GM10248 (cell line): Measurements from ENCODE around the gene RCVRN.
"Not testable (repeated sequence)": the region's sequence is repeated elsewhere in the genome, so short reads cannot be mapped to it uniquely, and the experiment has no call there.

Experiments used
- CTCF ChIA-PET: fragments of 300-600 bp; sonication (Branson Sonifier 250); formaldehyde crosslinking; extraction: SDS; loops from one replicate; lab custom pipeline; 2021; ENCODE audit warnings: antibody characterized with exemption; lab: Yijun Ruan, JAX
- POLR2A ChIA-PET: fragments of 350-650 bp; sonication (Branson Sonifier 250); formaldehyde crosslinking; extraction: SDS; loops from one replicate; lab custom pipeline; 2020; ENCODE audit warnings: antibody characterized with exemption; lab: Yijun Ruan, JAX
- DNase-seq: peaks from one replicate; pipeline ENCODE4 v3.0.0; 2012; ENCODE audit errors: extremely low spot score
- CTCF ChIP-seq: IDR thresholded peaks from 2 replicates; pipeline ENCODE4 v1.5.1; 2012; ENCODE audit warnings: mild to moderate bottlenecking, low read depth; ENCODE audit errors: extremely low read depth, missing control alignments, control extremely low read depth

Gene RCVRN

DNA sequence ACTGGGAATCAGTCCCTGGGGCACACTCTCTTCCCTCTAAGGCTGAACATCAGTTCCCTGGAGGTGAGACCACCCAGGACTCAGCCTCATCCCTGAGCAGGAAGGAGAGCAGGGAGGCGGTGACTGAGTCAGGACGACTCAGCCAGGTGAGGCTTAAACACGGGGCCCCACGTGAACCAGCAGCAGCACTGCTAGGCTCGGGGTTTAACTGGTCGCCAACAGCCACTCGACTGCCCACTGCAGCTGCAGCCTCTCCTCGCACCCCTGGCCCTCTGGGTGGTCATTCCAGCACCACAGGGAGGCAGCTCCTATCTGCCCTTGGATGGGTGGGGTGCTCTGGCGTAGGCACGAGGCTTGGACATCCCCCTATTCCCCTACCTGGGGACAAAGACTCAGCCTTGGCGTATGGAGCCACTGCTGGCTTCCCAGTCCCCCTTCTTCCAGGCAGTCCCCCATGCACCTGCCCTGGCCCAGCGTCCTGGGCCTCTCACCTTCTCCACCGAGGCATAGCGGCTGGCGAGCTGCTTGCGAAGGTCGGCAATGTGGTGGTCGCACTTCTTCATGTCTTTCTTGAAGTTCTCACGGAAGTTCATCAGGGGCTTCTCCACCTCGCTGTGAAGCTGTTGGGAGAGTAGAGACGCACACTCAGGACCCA is 21.2 kb upstream of the RCVRN start:
- CTCF ChIA-PET = interaction anchor here (1.0 to 3.7 kb wide), 10 partner anchors 8 to 690 kb away, joined by 3 to 28 read pairs (median 5); no protein-coding TSS in a partner anchor
- TF ChIP-seq CTCF = no peak
- no peak for DNase-seq

GRCh38 chr17:9925457-9925856 is 20.4 kb upstream of the RCVRN start:
- POLR2A ChIA-PET = no interaction called here
- CTCF ChIA-PET = interaction anchor here (0.6 to 3.7 kb wide), 30 partner anchors 9 to 707 kb away, joined by 3 to 36 read pairs (median 4); no protein-coding TSS in a partner anchor
- no peak for DNase-seq
- no peak for TF ChIP-seq CTCF

More for the DNA sequence above, 21.2 kb upstream of the RCVRN start:
- POLR2A ChIA-PET = no interaction called here

DNA sequence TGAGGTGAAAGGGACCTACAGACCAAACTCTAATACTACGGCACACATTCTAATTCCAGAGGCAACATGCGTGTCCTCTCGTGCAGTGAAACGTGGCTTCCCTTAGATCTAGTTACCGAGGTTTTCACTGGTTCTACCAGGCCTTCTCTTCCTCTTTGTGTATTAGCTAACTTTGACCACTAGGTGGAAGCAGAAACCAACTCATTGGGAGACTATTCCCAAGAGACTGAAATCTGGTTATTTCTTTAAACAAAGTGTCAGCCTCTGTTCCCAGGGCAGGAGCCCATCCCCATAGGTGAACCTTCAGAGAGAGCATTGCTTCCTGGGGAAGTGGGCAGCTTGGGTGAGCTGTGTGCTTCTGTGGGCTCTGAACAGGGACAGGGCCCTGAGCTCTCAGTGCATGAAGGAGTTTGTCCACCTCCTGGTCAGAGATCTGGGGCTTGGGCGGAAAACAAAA is 19.7 kb upstream of the RCVRN start:
- DNase-seq = peak; percentile 76
- peak; percentile 66 for TF ChIP-seq CTCF
- ChIA-PET CTCF (interaction anchor here (0.6 to 3.7 kb wide), 37 partner anchors 9 to 707 kb away, joined by 3 to 36 read pairs (median 4); partner anchors contain the start of gene RCVRN), POLR2A (no interaction called here)

GRCh38 chr17:9922012-9922848 is 17.2 kb upstream of the RCVRN start:
- ChIA-PET CTCF (interaction anchor here (1.2 kb wide), 1 partner anchor 693 kb away, joined by 4 read pairs; no protein-coding TSS in a partner anchor), POLR2A (no interaction called here)
- TF ChIP-seq CTCF = no peak
- DNase-seq = no peak

- POLR2A ChIA-PET, DNase-seq: not testable (repeated sequence)
- CTCF ChIA-PET = interaction anchor here (0.9 to 1.2 kb wide), 2 partner anchors 375 to 694 kb away, joined by 3 to 4 read pairs; no protein-coding TSS in a partner anchor
Measured at GRCh38 chr17:9921216-9921615, 16.1 kb upstream of the RCVRN start.

GRCh38 chr17:9918804-9919352 is 13.8 kb upstream of the RCVRN start:
- no peak for TF ChIP-seq CTCF
- CTCF ChIA-PET = interaction anchor here (1.0 to 1.4 kb wide), 2 partner anchors 10 to 698 kb away, joined by 3 to 7 read pairs; no protein-coding TSS in a partner anchor
- DNase-seq = no peak
- POLR2A ChIA-PET = no interaction called here
